ENCODE results near the gene KLHL21. TPM values are rescaled to one million over a fixed set of nuclear protein-coding genes. Genes with fewer than 3 reads are reported as not detected.

The KLHL21 gene
- total and polyA plus RNA-seq, 9 of the 15 experiments (the other 6 are each of a cell fraction or from before 2014, with no cell fraction given): 2.1 to 42.1 (median 17.5) TPM

GRCh38 chr1:6588893-6589520 is 13.7 kb downstream of the KLHL21 start:
- H3K9ac ChIP-seq (ENCODE audit: insufficient read depth in 1 of 2, low read depth in 2 of 2, low read length in 2 of 2): peak overlapping the region in 1 of 2 experiments; percentile 70; a peak in 1 of 4 replicates
- peaks cover 38% of the 10 kb centered on the region for H4K20me1 ChIP-seq (replicated peaks; ENCODE audit: control insufficient read depth, insufficient read depth, low read length)
- no peaks in the 10 kb centered on the region for H3K27me3 ChIP-seq (ENCODE audit: control insufficient read depth in 2 of 2, insufficient read depth in 2 of 2, low read length in 2 of 2)
- CTCF ChIA-PET (ENCODE audit: low intra/inter-chr PET ratio): no interaction called here
- H3K4me2 ChIP-seq (ENCODE audit: insufficient read depth, low read length): no peak overlapping the region
- ATAC-seq (peak; percentile 3; the same call in 2 of the 3 replicates), DNase-seq (ENCODE audit: extremely low read depth in 1 of 4, low spot score in 3 of 4) (no peak), FAIRE-seq (no peak)
- intact Hi-C loops (cut with micrococcal nuclease): no loop called here
- no peaks in the 10 kb centered on the region for H3K9me3 ChIP-seq (replicated peaks; ENCODE audit: control insufficient read depth, insufficient read depth, low read depth, low read length)
- in situ Hi-C loops (cut with MboI): no loop called here
- no peak overlapping the region for H3K4me3 ChIP-seq
- peaks cover 16 to 62% of the 10 kb centered on the region in 2 experiments; a peak in 4 of 5 replicates for H3K4me1 ChIP-seq (replicated peaks in 1 of 2; ENCODE audit: control insufficient read depth in 2 of 2, insufficient read depth in 2 of 2, low read length in 2 of 2)
- TF ChIP-seq POLR2A (conservative IDR thresholded peaks at IDR 0.05) (peak; percentile 49; the same call in 1 of the 2 replicates), POLR2AphosphoS5 (IDR thresholded peaks at IDR 0.05; ENCODE audit: control insufficient read depth, insufficient read depth, low read depth, low read length) (peak; percentile 17; the same call in 1 of the 2 replicates), RBFOX2 (IDR thresholded peaks at IDR 0.05; ENCODE audit: low read depth, low read length) (peak; percentile 56; the same call in 1 of the 2 replicates), POLR2G (IDR thresholded peaks at IDR 0.05; ENCODE audit: low read depth, low read length) (peak; percentile 68), HNRNPLL (IDR thresholded peaks at IDR 0.05; ENCODE audit: low read depth, low read length, poor library complexity, severe bottlenecking) (no peak), RBM22 (IDR thresholded peaks at IDR 0.05; ENCODE audit: low read depth, low read length, poor library complexity, severe bottlenecking) (peak; percentile 63), NCOA4 (IDR thresholded peaks at IDR 0.05; ENCODE audit: partially characterized antibody) (no peak)
- POLR2A ChIA-PET: interaction anchor here (0.6 to 13.4 kb wide), 12 partner anchors 9 to 126 kb away, joined by 3 to 221 read pairs (median 4); partner anchors contain the start of genes KLHL21, NOL9 and ZBTB48
- H3K27ac ChIP-seq (ENCODE audit: extremely low read depth, low read depth, low read length): peak overlapping the region; percentile 31; the same call in 1 of the 3 replicates
- BruUV-seq (replicated peaks): no TSS peak
- H2AFZ ChIP-seq (ENCODE audit: low read depth, low read length): no peak overlapping the region
- 86% methylated on average over 24 of the region's 24 CpGs for WGBS (ENCODE audit: insufficient coverage, low coverage, missing lambda C conversion rate)
- peaks cover 23% of the 10 kb centered on the region for H3K9me1 ChIP-seq (ENCODE audit: control insufficient read depth, insufficient read depth, low read length)
- peaks cover 91% of the 10 kb centered on the region; the same call in 2 of the 3 replicates for H3K36me3 ChIP-seq (ENCODE audit: control insufficient read depth, insufficient read depth, low read length)
- peaks cover 15% of the 10 kb centered on the region; the same call in 2 of the 3 replicates for H3K79me2 ChIP-seq (ENCODE audit: control insufficient read depth, insufficient read depth, low read length)
